Stomach (tissue), 4 donors: ENCODE results near the gene BTNL9.

Source experiments
- CTCF ChIP-seq, 7 experiments: fragments of 450-650 bp in 4 of 7; fragments of 200-600 bp in 3 of 7; sonication (generic) in 3 of 7; IDR thresholded peaks; one replicate each; pipeline ENCODE4 v1.5.1; 2016 to 2019; ENCODE audit warnings: antibody characterized with exemption in 7 of 7, control low read depth in 2 of 7, mild to moderate bottlenecking in 1 of 7
- EP300 ChIP-seq: sonication (generic); formaldehyde crosslinking; IDR thresholded peaks from one replicate; pipeline ENCODE4 v1.6.1; 2017; ENCODE audit warnings: antibody characterized with exemption
- POLR2A ChIP-seq, 4 donors: fragments of 450-650 bp; IDR thresholded peaks; one replicate each; pipeline ENCODE4 v1.6.1; 2016; ENCODE audit warnings: antibody characterized with exemption in 4 of 4, control low read depth in 2 of 4, mild to moderate bottlenecking in 1 of 4, moderate library complexity in 1 of 4
- POLR2AphosphoS5 ChIP-seq, 3 donors: sonication (generic); formaldehyde crosslinking; IDR thresholded peaks; one replicate each; pipeline ENCODE4 v1.6.1; 2016; ENCODE audit warnings: antibody characterized with exemption in 3 of 3

DNA sequence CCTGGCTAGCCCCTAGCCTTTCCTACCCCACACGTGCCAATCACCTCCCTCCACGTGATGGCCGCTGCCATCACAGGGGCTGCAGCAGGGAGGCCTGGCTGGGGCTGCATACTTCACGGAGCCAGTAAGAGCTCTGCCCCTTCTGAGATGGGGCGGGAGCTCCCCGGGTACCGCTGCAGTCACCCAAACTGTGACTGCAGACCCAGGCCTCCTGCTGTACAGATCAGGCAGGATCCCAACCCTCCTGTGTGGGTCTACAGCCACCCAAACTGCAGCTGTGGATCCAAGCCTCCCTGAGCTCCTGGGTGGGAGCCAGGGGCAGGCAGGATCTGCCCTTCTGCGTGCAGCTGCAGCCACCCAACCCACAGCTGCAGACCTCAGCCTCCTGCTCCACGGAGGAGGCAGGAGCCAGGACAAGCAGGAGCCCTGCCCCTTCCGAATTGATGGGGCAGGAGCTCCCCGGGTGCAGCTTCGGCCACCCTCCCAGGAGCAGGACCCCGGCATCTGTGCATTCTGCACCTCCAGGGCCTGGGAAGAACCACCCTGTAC is 3.2 kb upstream of the BTNL9 start:
- TF ChIP-seq EP300 (no peak), CTCF (IDR thresholded peaks at IDR 0.05) (no peak), POLR2AphosphoS5 (IDR thresholded peaks at IDR 0.05) (no peak), POLR2A (IDR thresholded peaks at IDR 0.05) (no peak)
